ENCODE data around the gene LYZL6.

- TF ChIP-seq CTCF (IDR thresholded peaks at IDR 0.05) (no peak), EP300 (IDR thresholded peaks at IDR 0.05) (no peak), POLR2A (IDR thresholded peaks at IDR 0.05; ENCODE audit: low read depth) (no peak)
These were observed 10.2 kb upstream of the LYZL6 start for GRCh38 chr17:35953720-35954119.

Data from esophagus muscularis mucosa (tissue), 4 donors.